Kidney epithelial cell (primary cell): Measurements from ENCODE around the gene EIF1B. TPM values are rescaled to one million over a fixed set of nuclear protein-coding genes. Genes with fewer than 3 reads are reported as not detected.
"Not testable (repeated sequence)": the region's sequence is repeated elsewhere in the genome, so short reads cannot be mapped to it uniquely, and the experiment has no call there.

Source experiments
- DNase-seq: peaks from one replicate; pipeline ENCODE4 v3.0.0-alpha.2; 2010; ENCODE audit warnings: low read depth
- H3K27me3 ChIP-seq: 2 replicates; pipeline ENCODE4 v1.6.0; 2011; ENCODE audit warnings: low read length; ENCODE audit not compliant: control insufficient read depth, insufficient read depth
- H3K36me3 ChIP-seq: 2 replicates; pipeline ENCODE4 v1.5.1; 2011; ENCODE audit warnings: low read length; ENCODE audit not compliant: control insufficient read depth, insufficient read depth
- H3K4me3 ChIP-seq: 2 replicates; pipeline ENCODE4 v1.5.1; 2011; ENCODE audit warnings: low read depth, mild to moderate bottlenecking, control low read depth, low read length
- CTCF ChIP-seq: IDR thresholded peaks from 2 replicates; pipeline ENCODE4 v1.5.1; 2011; ENCODE audit warnings: mild to moderate bottlenecking, moderate library complexity, low read length, control low read depth, inconsistent platforms; ENCODE audit not compliant: insufficient read depth, poor library complexity, severe bottlenecking
- total RNA-seq: library from RNA; depleted of rRNA; stranded (reverse); fragments of >200 nt; gene quantifications from 2 replicates; pipeline ENCODE4 v1.2.3, GENCODE V29; 2015

The EIF1B gene
- total RNA-seq, 1 donor from 2014 or later, result 38.1 TPM

GRCh38 chr3:40268802-40269524, 40.5 kb upstream of the EIF1B start:
- no peaks in the 10 kb centered on the region for H3K36me3 ChIP-seq
- H3K4me3 ChIP-seq, result no peak overlapping the region
- no peak for DNase-seq
- no peak for TF ChIP-seq CTCF
- H3K27me3 ChIP-seq, result no peaks in the 10 kb centered on the region

DNA sequence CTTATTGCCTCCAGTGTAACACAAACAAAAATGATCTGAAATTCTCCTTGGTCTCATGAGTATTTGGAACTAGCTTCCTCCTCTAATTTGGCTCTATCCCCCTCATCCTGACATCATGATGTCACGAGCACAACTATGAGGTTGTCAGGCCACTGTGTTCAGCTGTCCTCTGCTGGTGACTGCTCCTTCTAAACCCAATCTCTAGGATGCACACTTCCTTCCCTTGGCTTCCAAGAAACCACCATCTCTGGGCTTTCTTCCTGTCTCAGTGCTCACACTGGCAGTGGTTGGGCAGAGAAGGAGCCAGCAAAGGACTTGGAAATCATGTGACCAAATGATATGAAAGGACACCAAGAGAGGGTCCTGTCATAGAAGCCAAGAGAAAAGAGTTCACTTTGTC, 30.7 kb upstream of the EIF1B start:
- Histone ChIP-seq H3K4me3 (no peak overlapping the region), H3K36me3 (no peaks in the 10 kb centered on the region), H3K27me3 (no peaks in the 10 kb centered on the region)
- no peak for TF ChIP-seq CTCF
- no peak for DNase-seq

GRCh38 chr3:40281995-40282394, 27.5 kb upstream of the EIF1B start:
- Histone ChIP-seq H3K4me3 (no peak overlapping the region), H3K27me3 (no peaks in the 10 kb centered on the region), H3K36me3 (no peaks in the 10 kb centered on the region)
- TF ChIP-seq CTCF, result no peak
- DNase-seq, result no peak

- not testable (repeated sequence) for H3K4me3 ChIP-seq, DNase-seq, H3K27me3 ChIP-seq, H3K36me3 ChIP-seq
Measured at GRCh38 chr3:40283057-40283456, 26.4 kb upstream of the EIF1B start.

DNA sequence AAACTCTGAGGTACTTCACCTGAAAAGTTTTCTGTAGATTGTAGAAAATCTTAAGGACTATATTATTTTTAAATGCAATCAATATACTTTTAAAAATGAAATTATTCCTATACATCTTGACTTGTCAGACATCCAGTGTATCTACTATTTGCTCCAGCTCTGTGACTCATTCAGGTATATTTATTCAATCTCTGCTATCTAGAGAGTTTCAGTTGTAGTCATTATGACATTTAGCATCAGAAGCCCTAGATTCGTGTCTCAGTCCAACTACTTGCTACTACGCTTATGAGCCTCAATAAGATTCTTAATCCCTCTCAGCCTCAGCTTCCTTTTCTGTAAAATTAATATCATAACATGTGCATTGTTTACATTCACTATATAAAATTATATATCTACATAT, 22.3 kb upstream of the EIF1B start:
- TF ChIP-seq CTCF, result no peak
- DNase-seq, result no peak
- H3K27me3 ChIP-seq, result no peaks in the 10 kb centered on the region
- H3K4me3 ChIP-seq, result no peak overlapping the region
- H3K36me3 ChIP-seq, result no peaks in the 10 kb centered on the region

GRCh38 chr3:40290396-40290795, 19.1 kb upstream of the EIF1B start:
- TF ChIP-seq CTCF, result no peak
- DNase-seq, result no peak
- Histone ChIP-seq H3K27me3 (no peaks in the 10 kb centered on the region), H3K36me3 (no peaks in the 10 kb centered on the region), H3K4me3 (no peak overlapping the region)
